Measurements from ENCODE around the gene ANXA1.

ANXA1 gene

GRCh38 chr9:73141282-73141681 is 10.4 kb upstream of the ANXA1 start:
- no peak for DNase-seq

- no peak for DNase-seq
These were observed 7.8 kb upstream of the ANXA1 start for GRCh38 chr9:73143711-73144328.

DNA sequence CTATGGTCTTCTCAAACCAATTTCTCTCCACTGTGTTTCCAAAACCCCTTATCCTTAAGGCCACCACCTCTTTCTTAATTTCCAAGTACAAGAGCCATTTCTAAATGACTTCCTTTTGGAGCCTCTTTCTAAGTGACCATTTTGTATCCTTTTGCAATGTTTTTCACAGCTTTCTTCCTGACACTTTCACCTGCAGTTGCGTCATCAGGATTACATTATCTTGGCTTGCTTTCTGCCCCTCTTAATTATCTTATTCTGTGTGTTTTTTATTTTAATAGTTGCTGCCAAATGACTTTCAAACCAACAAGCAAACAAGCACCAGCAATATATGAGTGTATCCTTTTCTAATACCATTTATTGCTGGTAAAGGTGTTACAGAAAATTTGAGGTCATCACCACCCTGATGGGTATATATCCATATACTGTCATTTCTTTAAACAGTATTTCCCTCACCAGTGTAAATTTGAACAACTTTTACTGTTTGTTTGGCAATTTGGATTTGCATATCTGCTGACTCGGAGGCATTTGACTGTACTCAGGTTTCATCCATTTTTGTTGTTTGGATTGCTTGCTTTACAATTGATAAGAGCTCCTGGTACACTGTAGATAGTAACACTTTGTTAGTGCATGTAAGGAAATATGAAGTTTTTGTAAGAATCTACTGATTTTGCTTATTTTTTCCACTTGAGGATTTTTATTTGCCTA is 5.4 kb upstream of the ANXA1 start:
- no peak for DNase-seq

- no peak for DNase-seq
These were observed 3.2 kb upstream of the ANXA1 start for GRCh38 chr9:73148447-73148937.

GRCh38 chr9:73149371-73150067 is 2.1 kb upstream of the ANXA1 start:
- no peak for DNase-seq

DNA sequence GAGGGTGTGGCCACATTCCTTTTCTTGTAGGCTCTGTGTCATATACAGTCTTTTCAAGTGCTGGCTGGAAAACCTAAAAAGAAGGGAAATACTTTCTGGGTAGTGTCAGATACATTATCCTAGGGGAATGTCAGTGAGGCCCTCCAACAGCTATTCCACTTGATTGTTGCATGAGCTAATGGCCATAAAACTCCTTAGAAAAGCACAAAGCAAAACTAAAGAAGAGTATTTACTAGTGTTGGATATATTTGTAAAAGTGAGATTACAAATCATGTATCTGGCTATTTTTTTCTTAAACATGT is 829 bp downstream of the ANXA1 start:
- no peak for DNase-seq

DNA sequence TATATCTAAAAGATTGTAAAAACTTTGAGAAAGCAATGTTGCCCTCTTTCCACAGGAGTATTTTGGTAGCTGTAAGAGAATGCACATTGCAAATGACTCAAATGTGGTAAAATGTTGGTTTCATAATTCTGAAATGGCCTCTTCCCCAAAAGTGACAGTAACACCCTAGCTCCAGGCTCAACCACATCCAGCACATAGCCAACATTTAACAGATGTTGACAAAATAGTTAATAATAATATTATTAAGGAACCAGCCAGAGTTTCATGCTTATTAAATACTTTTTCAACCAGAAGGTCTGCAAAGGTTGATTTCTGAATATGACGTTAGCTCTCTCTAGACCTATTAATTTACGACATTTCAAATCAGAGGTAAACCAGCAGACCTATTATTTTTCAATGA is 1.3 kb downstream of the ANXA1 start:
- no peak for DNase-seq

DNA sequence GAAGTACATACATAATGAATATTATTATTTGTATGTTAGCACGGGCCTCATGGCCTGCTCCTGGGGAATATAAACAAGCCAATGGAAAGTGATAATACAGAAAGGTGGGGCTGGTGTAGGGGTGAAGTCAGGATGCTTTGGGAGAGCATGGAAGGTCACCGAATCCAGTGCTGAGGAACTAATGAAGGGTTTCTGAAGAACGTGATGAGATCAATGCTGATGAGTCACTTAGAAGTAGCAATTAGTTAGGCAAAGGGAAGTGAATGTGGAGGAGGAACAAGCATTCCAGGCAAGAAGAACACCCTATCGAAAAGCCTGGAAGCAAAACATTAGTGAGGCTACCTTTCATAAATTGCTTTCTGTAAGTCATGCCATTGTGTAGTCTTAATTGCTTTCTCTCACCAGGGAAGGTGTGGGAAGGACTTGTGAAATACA is 2.1 kb downstream of the ANXA1 start:
- DNase-seq, result no peak

- no peak for DNase-seq
These were observed 2.6 kb downstream of the ANXA1 start for GRCh38 chr9:73154271-73154670.

DNA sequence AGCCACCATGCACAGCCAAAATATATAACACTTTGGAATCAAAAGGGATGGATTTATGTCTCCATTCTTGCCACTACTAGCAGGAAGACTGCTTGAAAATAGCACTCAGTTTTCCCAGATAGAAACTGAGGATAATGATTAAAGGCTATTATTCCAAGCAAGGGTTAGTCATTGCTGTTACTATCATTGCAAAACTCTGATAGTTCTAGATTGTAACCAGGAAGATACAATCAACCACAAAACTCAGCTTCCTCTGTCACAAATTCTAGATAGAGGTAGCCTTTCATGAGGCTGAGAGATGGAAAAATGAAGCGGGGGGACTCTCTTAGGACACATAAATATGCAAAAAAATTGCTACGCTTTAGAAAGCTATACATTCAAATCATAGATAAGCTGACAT is 3.1 kb downstream of the ANXA1 start:
- DNase-seq, result no peak

DNA sequence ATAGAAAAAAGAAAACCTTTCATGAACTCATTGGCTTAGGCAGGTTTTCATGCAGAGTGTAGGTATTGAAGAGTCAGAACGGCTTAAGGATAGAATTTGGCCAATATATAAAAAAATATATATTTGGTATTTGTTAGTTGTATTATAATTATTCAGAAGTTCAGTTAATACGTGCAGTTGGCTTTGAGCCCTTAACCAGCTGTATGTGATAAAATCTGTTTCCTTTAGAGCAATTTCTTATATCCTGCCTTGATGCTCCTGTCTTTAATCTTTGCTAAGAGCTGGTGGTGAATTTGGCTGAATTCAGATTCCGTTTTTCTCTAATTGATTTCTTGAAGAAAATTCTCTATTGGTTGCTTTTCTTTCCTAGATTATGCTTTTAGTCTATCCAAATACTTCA is 3.7 kb downstream of the ANXA1 start:
- no peak for DNase-seq

GRCh38 chr9:73155968-73156864 is 4.6 kb downstream of the ANXA1 start:
- no peak for DNase-seq

DNA sequence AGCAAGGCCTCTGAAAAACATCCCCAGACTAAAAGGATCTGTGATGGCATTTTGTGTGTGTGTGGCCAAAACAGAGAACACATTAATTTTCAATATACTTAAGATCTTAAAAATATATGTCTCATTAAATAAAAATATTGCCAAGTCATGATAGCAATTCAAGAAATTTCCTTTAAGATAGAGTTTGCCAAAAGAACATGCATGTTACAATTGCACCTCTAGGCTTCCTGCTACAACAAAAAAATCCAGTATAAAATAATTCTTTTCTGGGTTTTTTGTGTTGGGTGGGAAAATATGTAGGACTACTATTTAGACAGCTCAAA is 5.2 kb downstream of the ANXA1 start:
- DNase-seq, result no peak

DNA sequence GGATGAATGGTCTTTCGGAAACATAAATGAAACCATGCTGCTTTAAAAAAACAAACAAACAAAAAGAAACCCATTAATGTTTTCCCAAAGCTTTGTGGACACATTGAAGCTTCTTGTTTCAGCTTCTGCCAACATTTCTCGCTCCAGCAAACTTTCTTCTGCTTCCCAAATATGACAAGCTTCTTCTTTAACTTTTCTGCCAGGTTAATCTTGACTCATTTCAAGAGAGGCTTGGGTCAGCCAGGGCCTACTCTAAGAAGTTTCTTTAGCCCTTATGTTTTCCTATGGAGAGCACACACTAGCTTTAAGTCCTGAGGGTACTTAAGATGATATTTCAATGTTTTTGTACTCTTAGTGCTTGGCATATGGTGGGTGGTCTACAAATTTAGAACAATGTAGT is 6.1 kb downstream of the ANXA1 start:
- DNase-seq, result no peak

DNA sequence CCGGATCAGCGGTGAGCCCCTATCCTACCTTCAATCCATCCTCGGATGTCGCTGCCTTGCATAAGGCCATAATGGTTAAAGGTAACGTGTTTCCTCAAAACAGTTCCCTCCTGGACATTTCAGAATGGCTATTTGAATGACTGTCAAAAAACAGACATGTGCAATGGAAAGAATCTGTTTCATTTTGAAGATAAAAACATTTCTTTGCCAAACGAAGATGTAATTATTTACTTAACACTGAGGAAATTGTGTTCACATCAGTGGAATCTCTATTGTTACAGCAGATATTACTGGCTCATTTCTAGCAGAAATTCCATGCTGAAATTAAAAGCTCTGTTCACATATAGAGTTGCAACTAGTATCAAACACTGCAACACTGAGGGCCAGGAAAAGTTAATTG is 7.1 kb downstream of the ANXA1 start:
- no peak for DNase-seq

- no peak for DNase-seq
These were observed 9.2 kb downstream of the ANXA1 start for GRCh38 chr9:73160868-73161267.

DNA sequence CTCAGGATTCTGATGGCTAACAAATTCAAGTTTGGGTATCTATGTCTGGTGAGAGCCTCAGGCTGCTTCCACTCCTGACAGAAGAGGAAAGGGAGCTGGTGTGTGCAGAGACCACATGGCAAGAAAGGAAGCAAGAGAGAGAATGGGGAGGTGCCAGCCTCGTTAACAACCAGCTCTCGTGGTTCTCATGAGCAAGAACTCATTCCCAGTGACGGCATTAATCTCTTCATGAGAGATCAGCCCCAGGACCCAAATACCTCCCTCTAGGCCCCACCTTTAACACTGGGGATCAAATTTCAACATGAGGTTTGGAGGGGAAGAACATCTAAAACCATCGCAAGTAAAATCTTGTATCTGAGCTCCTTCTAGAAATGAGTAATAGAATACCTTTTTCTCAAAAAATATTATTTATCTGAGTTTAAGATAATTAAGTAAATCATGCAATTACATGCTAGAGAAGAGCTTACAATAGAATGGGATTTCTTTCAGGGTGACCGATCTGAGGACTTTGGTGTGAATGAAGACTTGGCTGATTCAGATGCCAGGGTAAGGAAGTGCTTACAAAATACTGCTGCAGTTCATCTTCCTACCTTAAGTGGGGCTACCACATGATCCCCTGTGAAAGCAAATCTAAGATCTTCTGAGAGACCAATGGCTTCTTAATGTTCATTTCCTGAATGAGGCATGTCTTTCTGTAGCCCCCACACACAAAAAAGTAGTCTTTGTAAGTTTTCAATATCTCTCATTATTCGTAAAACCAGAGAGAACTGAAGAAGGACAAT is 11.5 kb downstream of the ANXA1 start:
- no peak for DNase-seq

DNA sequence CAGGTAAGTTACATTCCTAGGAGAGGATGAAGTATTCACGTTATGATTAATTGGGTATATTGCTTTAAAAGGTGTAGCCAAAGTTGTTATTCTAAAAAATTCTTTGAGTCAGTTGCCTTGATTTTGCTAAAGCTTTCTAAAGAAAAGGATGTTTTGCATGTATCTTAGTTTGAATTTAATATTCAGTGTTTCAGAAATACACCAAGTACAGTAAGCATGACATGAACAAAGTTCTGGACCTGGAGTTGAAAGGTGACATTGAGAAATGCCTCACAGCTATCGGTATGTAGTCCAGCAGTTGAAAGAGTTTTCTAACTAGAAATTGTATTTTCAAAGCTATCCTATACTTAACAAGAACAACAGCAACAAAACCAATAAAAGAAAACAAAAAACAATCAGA is 14.2 kb downstream of the ANXA1 start:
- DNase-seq, result no peak

DNA sequence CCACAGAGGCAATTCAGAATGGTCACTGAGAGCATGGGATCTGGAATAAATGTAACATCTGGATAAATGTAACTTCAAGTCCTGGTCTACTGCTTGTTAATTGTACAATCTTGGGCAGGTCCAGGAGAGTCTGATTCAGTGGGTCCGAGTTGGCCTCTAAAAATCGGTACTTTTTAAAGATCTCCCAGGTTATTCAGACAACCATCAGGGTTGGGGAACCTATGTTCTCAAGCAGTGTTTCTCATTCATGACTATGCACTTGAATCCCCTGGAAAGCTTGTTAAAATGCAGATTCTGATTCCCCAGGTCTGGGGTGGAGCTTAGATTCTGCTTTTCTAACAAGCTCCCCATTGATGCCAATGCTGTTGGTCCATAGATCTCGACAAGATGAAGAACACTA is 14.8 kb downstream of the ANXA1 start:
- no peak for DNase-seq

GRCh38 chr9:73167614-73168013 is 15.9 kb downstream of the ANXA1 start:
- no peak for DNase-seq

- DNase-seq, result no peak
These were observed 16.8 kb downstream of the ANXA1 start for GRCh38 chr9:73168298-73168934.
